Peyer's patch (tissue), 4 donors: Measurements from ENCODE around the gene ZBTB37. TPM values are rescaled to one million over a fixed set of nuclear protein-coding genes. Genes with fewer than 3 reads are reported as not detected.

ENCODE experiments used
- DNase-seq, 3 donors: peaks; one replicate each; pipeline ENCODE4 v3.0.0-alpha.2; 2017 to 2019
- H3K27ac ChIP-seq, 4 donors: fragments of 200-600 bp; sonication (generic); one replicate each; pipeline ENCODE4 v1.5.1; 2016 to 2019
- H3K27me3 ChIP-seq, 2 donors: fragments of 200-600 bp; sonication (generic); one replicate each; pipeline ENCODE4 v1.5.1; 2019
- H3K36me3 ChIP-seq, 3 donors: fragments of 200-600 bp; sonication (generic); one replicate each; pipeline ENCODE4 v1.5.1; 2016 to 2019
- H3K4me1 ChIP-seq, 4 donors: fragments of 200-600 bp; sonication (generic); one replicate each; pipeline ENCODE4 v1.5.1; 2016 to 2019
- H3K4me3 ChIP-seq, 4 donors: fragments of 200-600 bp; sonication (generic); 1 replicate in 3 of 4; 2 replicates in 1 of 4; pipeline ENCODE4 v1.5.1; 2016 to 2019; ENCODE audit warnings: mild to moderate bottlenecking in 1 of 4
- H3K9me3 ChIP-seq, 4 donors: fragments of 200-600 bp; sonication (generic); one replicate each; pipeline ENCODE4 v1.5.1; 2016 to 2019; ENCODE audit warnings: mild to moderate bottlenecking in 1 of 4
- POLR2A ChIP-seq, 2 donors: fragments of 450-650 bp; IDR thresholded peaks; one replicate each; pipeline ENCODE4 v1.5.1; 2017; ENCODE audit warnings: antibody characterized with exemption in 2 of 2, mild to moderate bottlenecking in 2 of 2, moderate library complexity in 2 of 2
- total RNA-seq, 4 donors: library from RNA; depleted of rRNA; stranded (reverse); fragments of >200 nt; gene quantifications; one replicate each; pipeline ENCODE4 v1.1.0, GENCODE V29; 2016
- TF ChIP-seq, protein P1 (sequence below), 6 experiments: fragments of 450-650 bp in 4 of 6; fragments of 200-600 bp in 2 of 6; sonication (generic) in 1 of 6; IDR thresholded peaks; one replicate each; pipeline ENCODE4 v1.5.1; 2017 to 2019; ENCODE audit warnings: antibody characterized with exemption in 6 of 6, mild to moderate bottlenecking in 3 of 6, moderate library complexity in 1 of 6

Gene ZBTB37
- total RNA-seq, 4 donors from 2014 or later: 6.3 to 30.5 (median 10.2) TPM

DNA sequence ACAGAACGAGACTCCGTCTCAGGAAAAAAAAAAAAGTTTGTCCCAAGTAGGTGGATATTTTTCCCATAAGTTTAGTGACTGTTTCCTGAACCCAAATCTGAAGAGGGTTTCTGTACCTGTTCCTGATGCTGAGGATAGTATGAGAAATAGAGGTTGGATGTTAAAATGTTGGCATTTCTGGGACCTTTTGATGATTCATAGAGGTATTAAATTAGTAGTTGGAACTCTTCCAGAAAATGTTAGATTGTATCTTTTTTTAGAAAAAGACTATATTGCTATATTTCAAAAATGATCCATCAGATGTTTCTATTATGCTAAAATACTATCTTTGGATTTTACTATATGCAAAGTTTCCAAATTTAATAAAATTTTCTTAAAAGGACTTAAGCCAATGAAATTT, 40.6 kb upstream of the ZBTB37 start:
- peaks cover 0 to 21% (median 0%) of the 10 kb centered on the region in 3 donors for H3K36me3 ChIP-seq
- H3K4me1 ChIP-seq: peaks cover 0 to 12% (median 3%) of the 10 kb centered on the region in 4 donors
- no peak overlapping the region for H3K27ac ChIP-seq
- TF ChIP-seq POLR2A (IDR thresholded peaks at IDR 0.05): no peak
- TF ChIP-seq, protein P1, sequence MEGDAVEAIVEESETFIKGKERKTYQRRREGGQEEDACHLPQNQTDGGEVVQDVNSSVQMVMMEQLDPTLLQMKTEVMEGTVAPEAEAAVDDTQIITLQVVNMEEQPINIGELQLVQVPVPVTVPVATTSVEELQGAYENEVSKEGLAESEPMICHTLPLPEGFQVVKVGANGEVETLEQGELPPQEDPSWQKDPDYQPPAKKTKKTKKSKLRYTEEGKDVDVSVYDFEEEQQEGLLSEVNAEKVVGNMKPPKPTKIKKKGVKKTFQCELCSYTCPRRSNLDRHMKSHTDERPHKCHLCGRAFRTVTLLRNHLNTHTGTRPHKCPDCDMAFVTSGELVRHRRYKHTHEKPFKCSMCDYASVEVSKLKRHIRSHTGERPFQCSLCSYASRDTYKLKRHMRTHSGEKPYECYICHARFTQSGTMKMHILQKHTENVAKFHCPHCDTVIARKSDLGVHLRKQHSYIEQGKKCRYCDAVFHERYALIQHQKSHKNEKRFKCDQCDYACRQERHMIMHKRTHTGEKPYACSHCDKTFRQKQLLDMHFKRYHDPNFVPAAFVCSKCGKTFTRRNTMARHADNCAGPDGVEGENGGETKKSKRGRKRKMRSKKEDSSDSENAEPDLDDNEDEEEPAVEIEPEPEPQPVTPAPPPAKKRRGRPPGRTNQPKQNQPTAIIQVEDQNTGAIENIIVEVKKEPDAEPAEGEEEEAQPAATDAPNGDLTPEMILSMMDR (IDR thresholded peaks at IDR 0.05): no peak
- H3K9me3 ChIP-seq: no peaks in the 10 kb centered on the region
- H3K27me3 ChIP-seq: no peaks in the 10 kb centered on the region
- no peak for DNase-seq
- H3K4me3 ChIP-seq: no peak overlapping the region

DNA sequence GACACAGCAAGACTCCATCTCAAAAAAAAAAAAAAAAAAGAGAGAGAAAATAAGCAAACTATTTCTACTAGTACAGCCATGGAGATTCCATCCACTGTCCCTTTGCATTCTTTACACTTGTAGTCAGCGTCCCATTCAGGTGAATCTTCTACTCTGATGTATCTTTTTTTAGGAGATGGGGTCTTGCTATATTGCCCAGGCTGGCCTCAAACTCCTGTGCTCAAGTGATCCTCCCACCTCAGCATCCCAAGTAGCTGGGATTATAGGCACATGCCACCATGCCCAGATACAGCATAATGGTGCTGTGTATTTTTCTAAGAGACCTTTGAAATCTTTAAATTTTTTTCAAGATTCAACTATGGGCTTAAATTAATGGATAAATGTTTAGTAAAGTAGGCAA, 35.4 kb upstream of the ZBTB37 start:
- DNase-seq: no peak
- TF ChIP-seq, protein P1 (IDR thresholded peaks at IDR 0.05): no peak
- no peak for TF ChIP-seq POLR2A (IDR thresholded peaks at IDR 0.05)
- Histone ChIP-seq H3K27me3 (no peaks in the 10 kb centered on the region), H3K27ac (no peak overlapping the region), H3K4me3 (no peak overlapping the region), H3K4me1 (no peaks in the 10 kb centered on the region), H3K36me3 (peaks cover 0 to 56% (median 0%) of the 10 kb centered on the region in 3 donors), H3K9me3 (no peaks in the 10 kb centered on the region)

DNA sequence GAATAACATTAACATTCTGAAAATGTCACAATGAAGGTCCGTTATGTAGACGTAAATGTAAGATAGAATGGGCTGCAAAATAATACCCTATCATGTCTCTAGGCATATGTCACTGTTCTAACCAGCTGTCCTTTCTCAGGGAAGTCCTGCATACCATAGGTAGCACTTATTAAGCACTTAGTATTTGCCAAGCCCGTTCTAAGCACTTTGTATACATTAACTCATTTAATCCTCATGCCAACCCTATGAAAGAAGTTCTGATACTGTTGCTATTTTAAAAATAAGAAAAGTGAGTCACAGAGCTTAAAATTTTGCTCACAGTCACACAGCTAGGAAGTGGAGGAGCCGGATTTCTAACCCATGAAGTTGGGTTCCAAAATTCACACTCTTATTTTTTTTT, 16.1 kb upstream of the ZBTB37 start:
- H3K4me1 ChIP-seq: no peaks in the 10 kb centered on the region
- no peak overlapping the region for H3K27ac ChIP-seq
- no peak for DNase-seq
- H3K27me3 ChIP-seq: no peaks in the 10 kb centered on the region
- no peak overlapping the region for H3K4me3 ChIP-seq
- H3K9me3 ChIP-seq: no peaks in the 10 kb centered on the region
- peaks cover 0 to 57% (median 0%) of the 10 kb centered on the region in 3 donors for H3K36me3 ChIP-seq
- TF ChIP-seq, protein P1 (IDR thresholded peaks at IDR 0.05): no peak
- TF ChIP-seq POLR2A (IDR thresholded peaks at IDR 0.05): no peak

DNA sequence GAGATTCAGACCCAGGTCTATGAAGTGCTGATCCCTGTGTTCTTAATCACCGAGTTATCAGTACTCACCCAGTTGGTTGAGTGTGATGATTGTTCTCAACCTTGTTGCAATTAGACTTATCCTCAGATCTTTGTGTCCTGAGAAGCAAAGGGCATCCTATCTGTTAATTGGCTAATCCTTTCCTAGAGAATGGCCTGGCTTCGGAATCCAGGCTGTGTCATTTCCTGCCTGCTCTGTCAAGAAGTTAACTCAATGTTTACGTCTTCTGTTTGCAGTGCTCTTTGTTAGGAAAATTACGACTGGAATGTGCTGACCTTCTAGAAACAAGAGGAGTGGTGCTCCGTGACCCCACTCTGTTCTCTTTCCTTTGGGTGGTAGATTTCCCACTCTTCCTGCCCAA, 15.1 kb upstream of the ZBTB37 start:
- H3K9me3 ChIP-seq: no peaks in the 10 kb centered on the region
- peaks cover 0 to 65% (median 0%) of the 10 kb centered on the region in 3 donors for H3K36me3 ChIP-seq
- H3K27me3 ChIP-seq: no peaks in the 10 kb centered on the region
- DNase-seq: no peak
- H3K4me3 ChIP-seq: no peak overlapping the region
- H3K27ac ChIP-seq: peak overlapping the region in 1 of 4 donors; percentile 29
- TF ChIP-seq, protein P1 (IDR thresholded peaks at IDR 0.05): no peak
- TF ChIP-seq POLR2A (IDR thresholded peaks at IDR 0.05): no peak
- H3K4me1 ChIP-seq: no peaks in the 10 kb centered on the region

DNA sequence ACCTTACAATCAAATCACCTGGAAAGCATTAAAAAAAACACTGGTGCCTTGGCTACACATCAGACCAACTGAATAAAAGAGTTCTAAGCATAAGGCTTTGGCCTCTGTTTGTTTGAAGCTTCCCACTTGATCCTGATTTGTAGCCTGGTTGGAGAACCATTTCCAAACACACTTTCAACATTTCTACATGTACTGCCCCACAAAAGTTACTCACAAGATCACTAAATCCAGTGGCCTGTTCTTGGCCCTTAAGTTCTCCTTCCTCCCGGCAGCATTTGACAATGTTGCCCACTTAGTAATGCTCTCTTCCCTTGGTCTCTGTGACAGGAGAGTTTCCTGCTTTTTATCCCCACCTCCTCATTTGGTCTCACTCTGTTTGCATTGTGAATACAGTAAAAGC, 12.2 kb upstream of the ZBTB37 start:
- no peak for DNase-seq
- TF ChIP-seq POLR2A (IDR thresholded peaks at IDR 0.05): no peak
- TF ChIP-seq, protein P1 (IDR thresholded peaks at IDR 0.05): no peak
- no peak overlapping the region for H3K27ac ChIP-seq

DNA sequence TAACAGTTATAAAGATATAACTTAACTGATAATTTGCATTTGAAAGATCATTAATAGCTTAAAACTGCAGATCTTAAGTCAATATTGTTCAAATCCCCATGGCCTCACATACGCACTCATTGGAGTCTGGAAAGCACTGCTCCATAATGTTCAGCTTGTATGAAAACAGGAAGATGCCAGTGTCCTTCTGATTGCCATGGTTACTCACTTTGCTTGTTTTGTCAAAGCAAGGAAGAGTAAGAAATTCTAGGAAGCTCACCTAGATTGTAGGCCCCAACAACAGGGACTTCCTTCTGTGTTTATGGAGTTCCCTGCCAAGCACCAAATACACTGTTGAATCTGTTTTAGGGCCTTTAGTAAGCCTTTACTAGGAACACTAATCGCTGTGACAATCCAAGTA, 11.3 kb upstream of the ZBTB37 start:
- no peaks in the 10 kb centered on the region for H3K27me3 ChIP-seq
- no peak overlapping the region for H3K27ac ChIP-seq
- no peak for DNase-seq
- TF ChIP-seq, protein P1 (IDR thresholded peaks at IDR 0.05): no peak
- TF ChIP-seq POLR2A (IDR thresholded peaks at IDR 0.05): no peak
- H3K4me1 ChIP-seq: no peaks in the 10 kb centered on the region
- peaks cover 0 to 70% (median 0%) of the 10 kb centered on the region in 3 donors for H3K36me3 ChIP-seq
- H3K9me3 ChIP-seq: no peaks in the 10 kb centered on the region
- H3K4me3 ChIP-seq: no peak overlapping the region

More for the DNA sequence above, 12.2 kb upstream of the ZBTB37 start:
- Histone ChIP-seq H3K9me3 (no peaks in the 10 kb centered on the region), H3K27me3 (no peaks in the 10 kb centered on the region), H3K4me1 (no peaks in the 10 kb centered on the region), H3K4me3 (no peak overlapping the region), H3K36me3 (peaks cover 0 to 79% (median 0%) of the 10 kb centered on the region in 3 donors)
